NB4 (cell line): ENCODE measurements around the gene MPHOSPH6.

ENCODE experiments used
- POLR2A ChIP-seq: IDR thresholded peaks from 2 replicates; pipeline ENCODE4 v1.6.1; 2011; ENCODE audit warnings: mild to moderate bottlenecking; ENCODE audit not compliant: insufficient read length; ENCODE audit errors: extremely low read depth
- TF ChIP-seq, protein P1 (sequence below): IDR thresholded peaks from one replicate; pipeline ENCODE4 v1.5.1; 2012; ENCODE audit warnings: low read depth, low read length

DNA sequence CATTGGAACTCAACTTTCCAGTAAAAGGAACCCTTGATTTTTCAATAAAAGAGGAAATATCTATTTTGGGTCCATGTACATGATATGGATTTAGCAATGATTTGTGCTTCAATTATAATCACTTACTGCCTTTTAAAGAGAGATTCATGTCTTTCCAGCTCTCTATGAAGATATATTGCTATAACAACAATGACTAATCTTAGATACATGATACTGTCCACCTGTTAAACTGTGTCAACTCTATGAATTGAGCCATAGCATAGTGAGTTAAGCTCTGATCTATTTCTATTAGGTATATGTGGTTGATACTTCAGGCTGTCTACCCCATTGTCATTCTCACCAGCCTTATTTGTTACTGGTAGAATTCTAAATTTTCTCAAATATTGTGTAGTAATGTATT is 15.0 kb upstream of the MPHOSPH6 start:
- TF ChIP-seq, protein P1, sequence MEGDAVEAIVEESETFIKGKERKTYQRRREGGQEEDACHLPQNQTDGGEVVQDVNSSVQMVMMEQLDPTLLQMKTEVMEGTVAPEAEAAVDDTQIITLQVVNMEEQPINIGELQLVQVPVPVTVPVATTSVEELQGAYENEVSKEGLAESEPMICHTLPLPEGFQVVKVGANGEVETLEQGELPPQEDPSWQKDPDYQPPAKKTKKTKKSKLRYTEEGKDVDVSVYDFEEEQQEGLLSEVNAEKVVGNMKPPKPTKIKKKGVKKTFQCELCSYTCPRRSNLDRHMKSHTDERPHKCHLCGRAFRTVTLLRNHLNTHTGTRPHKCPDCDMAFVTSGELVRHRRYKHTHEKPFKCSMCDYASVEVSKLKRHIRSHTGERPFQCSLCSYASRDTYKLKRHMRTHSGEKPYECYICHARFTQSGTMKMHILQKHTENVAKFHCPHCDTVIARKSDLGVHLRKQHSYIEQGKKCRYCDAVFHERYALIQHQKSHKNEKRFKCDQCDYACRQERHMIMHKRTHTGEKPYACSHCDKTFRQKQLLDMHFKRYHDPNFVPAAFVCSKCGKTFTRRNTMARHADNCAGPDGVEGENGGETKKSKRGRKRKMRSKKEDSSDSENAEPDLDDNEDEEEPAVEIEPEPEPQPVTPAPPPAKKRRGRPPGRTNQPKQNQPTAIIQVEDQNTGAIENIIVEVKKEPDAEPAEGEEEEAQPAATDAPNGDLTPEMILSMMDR = no peak
- TF ChIP-seq POLR2A = no peak
